Measurements from ENCODE around the gene DTX3L.
"Not testable (repeated sequence)": the region's sequence is repeated elsewhere in the genome, so short reads cannot be mapped to it uniquely, and the experiment has no call there.

DTX3L gene

GRCh38 chr3:122562923-122563716, 1.0 kb upstream of the DTX3L start:
- no peak for DNase-seq (ENCODE audit: low spot score)

DNA sequence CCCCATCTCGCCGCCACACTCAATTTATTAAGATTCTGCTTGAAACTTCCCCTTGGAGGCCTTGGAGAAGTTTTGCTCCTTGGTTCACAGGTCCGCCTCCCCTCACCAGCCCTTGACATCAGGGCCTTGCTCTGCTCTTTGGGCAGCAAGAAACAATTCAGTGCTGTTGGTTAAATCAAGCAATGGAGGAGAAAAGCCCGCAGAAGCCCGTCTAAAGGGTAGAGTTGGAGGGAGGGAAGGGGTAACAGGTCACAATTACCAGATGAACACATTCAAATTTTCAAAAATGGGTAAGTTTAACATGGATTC, 467 bp upstream of the DTX3L start:
- DNase-seq (ENCODE audit: low spot score): no peak

- DNase-seq (ENCODE audit: low spot score): not testable (repeated sequence)
Measured at GRCh38 chr3:122568131-122568530, 4.0 kb downstream of the DTX3L start.

GRCh38 chr3:122568755-122569154, 4.6 kb downstream of the DTX3L start:
- no peak for DNase-seq (ENCODE audit: low spot score)

GRCh38 chr3:122572940-122573412, 8.8 kb downstream of the DTX3L start:
- DNase-seq (ENCODE audit: low spot score): peak; percentile 44

DNA sequence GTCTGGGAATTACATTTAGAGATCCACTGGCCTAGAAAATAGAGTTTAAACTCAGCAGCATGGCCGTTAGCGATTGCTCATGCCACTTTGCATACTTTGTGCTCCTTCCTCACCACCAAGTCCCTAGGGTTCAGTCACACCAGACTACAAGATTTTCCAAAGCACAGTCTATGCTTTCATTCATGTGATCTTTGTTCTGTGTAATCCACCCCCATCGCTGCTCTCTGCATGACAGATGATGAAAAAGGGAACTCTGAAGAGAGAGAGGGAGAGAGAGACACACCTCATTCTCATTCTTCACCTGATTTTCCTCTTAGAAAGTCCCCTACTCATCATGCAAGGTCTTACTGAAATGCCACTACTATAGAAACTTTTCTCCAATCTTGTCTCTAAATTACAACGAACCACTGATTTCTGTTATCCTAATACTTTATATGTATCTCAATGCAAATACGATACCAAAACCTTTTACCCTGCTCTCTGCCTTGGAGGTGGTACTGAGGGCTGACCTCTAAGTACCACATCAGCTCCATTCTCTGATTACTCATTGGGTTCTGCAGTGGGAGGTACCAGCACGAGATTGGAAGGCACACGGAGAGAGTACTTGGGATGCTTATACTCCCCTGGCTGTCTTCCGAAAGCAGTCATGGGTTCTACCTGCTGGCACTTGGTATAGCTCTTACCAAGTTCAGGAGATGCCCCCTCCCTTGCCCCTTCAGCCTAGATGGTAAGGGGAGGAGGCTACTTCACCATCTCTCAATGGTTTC, 12.2 kb downstream of the DTX3L start:
- peak; percentile 87 for DNase-seq (ENCODE audit: low spot score)

DNA sequence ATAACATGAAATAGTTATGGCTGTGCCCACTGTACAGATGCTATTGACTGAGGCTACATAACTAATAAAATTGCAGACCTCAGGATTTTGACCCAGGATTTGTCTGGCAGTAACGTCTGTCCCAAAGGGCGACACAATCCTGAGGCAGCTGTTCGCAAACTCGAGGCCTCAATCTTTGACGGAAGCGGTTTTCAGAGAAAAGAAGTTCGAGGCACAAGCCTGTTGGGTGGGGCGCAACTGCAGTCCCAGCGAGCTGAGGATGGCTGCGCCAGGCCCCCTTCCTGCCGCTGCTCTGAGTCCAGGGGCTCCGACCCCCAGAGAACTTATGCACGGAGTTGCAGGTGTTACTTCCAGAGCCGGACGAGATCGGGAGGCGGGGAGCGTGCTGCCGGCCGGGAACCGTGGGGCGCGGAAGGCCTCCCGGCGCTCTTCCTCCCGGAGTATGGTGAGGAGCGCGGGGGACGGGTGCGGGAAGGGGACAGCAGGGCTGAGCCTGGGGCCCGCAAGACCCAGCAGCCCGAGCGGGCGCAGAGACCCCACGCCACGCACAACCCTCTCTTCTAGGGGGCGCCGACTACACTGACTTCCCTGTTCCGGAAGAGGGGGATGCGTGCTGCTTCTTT, 13.4 kb downstream of the DTX3L start, which contains the start of gene PARP15:
Gene PARP15 (plus strand): TSS at position 242 of the 623 bp plus-strand sequence. CDS start 18 bp downstream, at position 260.
- no peak for DNase-seq (ENCODE audit: low spot score)

- no peak for DNase-seq (ENCODE audit: low spot score)
Measured at GRCh38 chr3:122578069-122578740, 14.1 kb downstream of the DTX3L start.

GRCh38 chr3:122580470-122580869, 16.3 kb downstream of the DTX3L start:
- no peak for DNase-seq (ENCODE audit: low spot score)

DNA sequence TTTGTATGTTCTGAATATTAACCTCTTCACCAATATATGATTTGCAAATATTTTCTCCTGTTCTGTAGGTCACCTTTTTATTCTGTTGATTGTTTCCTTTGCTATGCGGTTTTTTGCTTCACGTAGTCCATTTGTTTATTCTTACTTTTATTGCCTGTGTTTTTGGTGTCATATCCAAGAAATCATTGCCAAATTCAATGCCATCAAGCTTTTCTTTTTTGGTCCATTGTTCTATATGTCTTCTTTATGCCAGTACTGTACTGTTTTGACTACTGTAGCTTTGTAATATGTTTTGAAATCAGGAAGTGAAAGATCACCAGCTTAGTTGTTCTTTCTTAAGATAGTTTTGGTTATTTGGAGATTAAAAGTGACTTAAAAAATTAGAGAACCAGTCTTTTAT, 17.5 kb downstream of the DTX3L start:
- DNase-seq (ENCODE audit: low spot score): no peak

GRCh38 chr3:122582390-122582789, 18.3 kb downstream of the DTX3L start:
- DNase-seq (ENCODE audit: low spot score): no peak

- DNase-seq (ENCODE audit: low spot score): no peak
Measured at GRCh38 chr3:122586098-122586497, 22.0 kb downstream of the DTX3L start.

GRCh38 chr3:122586773-122587485, 22.8 kb downstream of the DTX3L start:
- DNase-seq (ENCODE audit: low spot score): no peak

DNA sequence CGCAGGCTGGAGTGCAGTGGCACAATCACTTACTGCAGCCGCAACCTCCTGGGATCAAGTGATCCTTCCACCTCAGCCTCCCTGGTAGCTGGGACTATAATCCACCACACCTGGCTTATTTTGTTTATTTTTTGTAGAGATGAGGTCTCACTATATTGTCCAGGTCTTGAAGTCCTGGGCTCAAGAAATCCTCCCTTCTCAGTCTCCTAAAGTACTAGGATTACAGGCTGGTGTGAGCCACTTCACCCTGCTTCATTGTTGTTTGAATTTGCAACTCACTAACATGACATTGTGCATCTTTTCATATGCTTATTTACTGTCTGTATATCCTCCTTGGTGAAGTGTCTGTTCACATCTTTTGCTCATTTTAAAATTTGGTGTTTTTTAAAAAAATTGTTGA, 23.4 kb downstream of the DTX3L start:
- DNase-seq (ENCODE audit: low spot score): no peak

GRCh38 chr3:122589297-122589696, 25.2 kb downstream of the DTX3L start:
- no peak for DNase-seq (ENCODE audit: low spot score)

GRCh38 chr3:122590610-122591009, 26.5 kb downstream of the DTX3L start:
- no peak for DNase-seq (ENCODE audit: low spot score)

- DNase-seq (ENCODE audit: low spot score): no peak
Measured at GRCh38 chr3:122594025-122594424, 29.9 kb downstream of the DTX3L start.

- DNase-seq (ENCODE audit: low spot score): no peak
Measured at GRCh38 chr3:122598151-122598550, 34.0 kb downstream of the DTX3L start.

DNA sequence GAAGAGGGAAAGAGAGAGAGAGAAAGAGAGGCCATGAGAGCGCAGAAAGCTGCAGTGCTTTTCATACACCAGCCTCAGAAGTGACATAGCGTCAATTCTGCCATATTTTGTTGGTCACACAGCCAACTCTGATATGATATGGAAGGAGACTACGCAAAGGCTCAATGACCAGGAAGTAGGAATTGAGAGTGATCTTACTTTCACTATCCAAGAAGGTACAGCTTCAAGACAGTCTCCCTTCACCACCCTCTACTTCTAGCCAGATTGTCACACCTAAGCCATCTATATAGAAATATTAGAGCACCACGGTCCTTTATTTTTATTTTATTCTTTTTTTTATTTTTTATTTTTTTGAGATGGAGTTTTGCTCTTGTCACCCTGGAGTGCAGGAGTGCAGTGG, 34.4 kb downstream of the DTX3L start:
- no peak for DNase-seq (ENCODE audit: low spot score)

DNA sequence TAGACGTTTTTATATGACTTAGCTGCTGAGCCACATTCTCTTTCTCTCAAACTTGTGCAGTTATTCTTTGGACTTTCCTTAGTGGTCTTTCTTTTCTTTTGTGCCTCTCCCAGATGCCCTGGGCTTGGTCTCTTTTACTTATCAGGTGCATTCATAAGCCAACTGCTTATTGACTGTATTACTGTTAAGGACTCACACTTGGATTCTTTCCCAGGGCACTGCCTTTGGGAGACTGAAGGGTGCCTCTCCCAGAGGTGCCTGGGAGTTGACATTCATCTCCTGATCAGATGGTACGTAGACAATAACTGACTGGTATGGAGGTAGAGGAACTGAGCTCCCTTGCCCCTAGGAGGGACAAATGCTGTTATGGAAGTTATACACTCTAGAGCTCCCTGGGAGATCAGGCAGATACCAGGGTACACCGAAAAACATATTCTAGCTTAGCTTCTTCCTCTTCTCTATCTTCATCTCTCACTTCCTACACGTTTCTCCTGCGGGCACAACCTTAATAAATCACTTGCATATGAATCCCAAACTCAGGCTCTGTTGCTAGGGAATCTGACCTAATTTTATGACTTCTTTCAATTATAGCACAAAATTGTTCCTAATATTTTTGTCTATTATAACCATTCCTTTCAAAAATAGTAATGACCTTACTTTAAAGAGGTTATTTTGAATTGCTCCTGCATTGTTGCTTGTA, 38.0 kb downstream of the DTX3L start:
- no peak for DNase-seq (ENCODE audit: low spot score)

DNA sequence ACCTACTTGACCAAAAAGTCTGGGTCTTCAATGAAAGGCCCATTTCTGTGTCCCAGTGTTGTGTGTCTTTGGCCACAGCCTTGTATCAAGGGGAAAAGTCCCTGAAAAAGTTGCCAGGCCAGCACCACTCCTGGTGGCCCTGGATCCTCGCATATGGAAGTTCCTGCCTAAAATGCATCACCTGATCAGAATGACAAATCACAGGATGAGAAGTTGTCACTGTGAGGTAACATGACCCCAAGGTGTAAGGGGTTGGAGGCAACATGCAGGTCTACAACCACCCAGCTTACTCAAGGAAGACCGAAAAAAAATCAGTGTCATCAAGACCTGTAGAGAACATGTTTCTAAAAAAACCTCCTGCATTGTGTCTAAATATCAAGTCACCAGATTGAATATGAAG, 38.9 kb downstream of the DTX3L start:
- DNase-seq (ENCODE audit: low spot score): no peak

Data from germinal center (tissue), 1 donor.